Spleen (tissue), 7 donors: Measurements from ENCODE around the gene SLCO2A1.

Experiments
- POLR2A ChIP-seq, 3 donors: fragments of 450-650 bp; IDR thresholded peaks; one replicate each; pipeline ENCODE4 v1.5.1; 2017; ENCODE audit warnings: antibody characterized with exemption in 3 of 3, mild to moderate bottlenecking in 1 of 3
- POLR2AphosphoS5 ChIP-seq, 3 donors: sonication (generic); formaldehyde crosslinking; IDR thresholded peaks; one replicate each; pipeline ENCODE4 v1.5.1; 2017; ENCODE audit warnings: antibody characterized with exemption in 3 of 3
- TF ChIP-seq, protein P1 (sequence below), 11 experiments: fragments of 200-600 bp in 7 of 11; fragments of 450-650 bp in 4 of 11; sonication (generic) in 4 of 11; IDR thresholded peaks in 8 of 11; conservative IDR thresholded peaks in 3 of 11; 1 replicate in 7 of 11; 2 replicates in 4 of 11; pipeline versions ENCODE4 v1.4.0 to v1.8.0; 2016 to 2021; ENCODE audit warnings: antibody characterized with exemption in 11 of 11, inconsistent platforms in 4 of 11, mild to moderate bottlenecking in 1 of 11
- donor health status: DM: no; HTN: no; CAD: no; lungs with moderate emphysema.
- donor health status: DM: no; HTN: no; CAD: no.
- donor health status: DM: no; HTN: no; CAD: no.

- TF ChIP-seq, protein P1, sequence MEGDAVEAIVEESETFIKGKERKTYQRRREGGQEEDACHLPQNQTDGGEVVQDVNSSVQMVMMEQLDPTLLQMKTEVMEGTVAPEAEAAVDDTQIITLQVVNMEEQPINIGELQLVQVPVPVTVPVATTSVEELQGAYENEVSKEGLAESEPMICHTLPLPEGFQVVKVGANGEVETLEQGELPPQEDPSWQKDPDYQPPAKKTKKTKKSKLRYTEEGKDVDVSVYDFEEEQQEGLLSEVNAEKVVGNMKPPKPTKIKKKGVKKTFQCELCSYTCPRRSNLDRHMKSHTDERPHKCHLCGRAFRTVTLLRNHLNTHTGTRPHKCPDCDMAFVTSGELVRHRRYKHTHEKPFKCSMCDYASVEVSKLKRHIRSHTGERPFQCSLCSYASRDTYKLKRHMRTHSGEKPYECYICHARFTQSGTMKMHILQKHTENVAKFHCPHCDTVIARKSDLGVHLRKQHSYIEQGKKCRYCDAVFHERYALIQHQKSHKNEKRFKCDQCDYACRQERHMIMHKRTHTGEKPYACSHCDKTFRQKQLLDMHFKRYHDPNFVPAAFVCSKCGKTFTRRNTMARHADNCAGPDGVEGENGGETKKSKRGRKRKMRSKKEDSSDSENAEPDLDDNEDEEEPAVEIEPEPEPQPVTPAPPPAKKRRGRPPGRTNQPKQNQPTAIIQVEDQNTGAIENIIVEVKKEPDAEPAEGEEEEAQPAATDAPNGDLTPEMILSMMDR (IDR thresholded peaks at IDR 0.05 in 8 of 11, conservative IDR thresholded peaks at IDR 0.05 in 3 of 11) = no peak
- TF ChIP-seq POLR2A (IDR thresholded peaks at IDR 0.05) (no peak), POLR2AphosphoS5 (IDR thresholded peaks at IDR 0.05) (no peak)
Observed at GRCh38 chr3:134048278-134048996, 18.7 kb upstream of the SLCO2A1 start.
